AG20443 (cell line): Measurements from ENCODE around the gene NOTCH1.
"Not testable (repeated sequence)": the region's sequence is repeated elsewhere in the genome, so short reads cannot be mapped to it uniquely, and the experiment has no call there.

Experiments used
- DNase-seq: peaks from one replicate; pipeline ENCODE4 v3.0.0; 2012; ENCODE audit warnings: low spot score, mixed read lengths

NOTCH1 gene

DNA sequence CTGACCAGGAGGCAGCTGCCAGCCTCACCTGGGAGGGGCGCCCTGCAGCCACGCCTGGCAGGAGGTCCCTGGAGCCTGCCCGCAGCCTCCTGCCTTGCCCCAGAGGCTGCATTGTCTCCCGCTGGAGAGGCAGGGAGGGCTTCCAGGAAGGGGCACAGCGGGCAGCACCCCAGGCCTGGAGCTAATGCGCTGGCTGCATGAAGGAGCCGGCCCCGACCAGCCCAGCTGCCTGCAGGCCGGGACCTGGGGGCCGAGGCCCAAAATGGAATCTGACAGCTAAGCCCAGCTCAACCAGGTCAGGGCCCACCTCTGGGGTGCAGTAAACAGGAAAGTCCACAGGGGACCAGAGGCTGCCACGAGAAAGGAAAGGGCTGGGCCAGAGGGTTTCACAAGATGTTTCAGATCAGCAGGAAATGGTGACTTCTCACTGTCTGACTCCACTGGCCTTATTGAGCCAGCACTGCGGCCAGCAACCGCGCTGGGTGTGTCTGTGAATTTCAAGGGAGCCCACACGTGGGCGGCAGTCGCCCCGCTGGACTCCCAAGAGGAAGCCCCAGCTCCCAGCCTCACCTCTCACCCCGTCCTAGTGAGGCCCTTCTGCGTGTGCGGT, 18.6 kb upstream of the NOTCH1 start:
- DNase-seq, result peak; percentile 89

DNA sequence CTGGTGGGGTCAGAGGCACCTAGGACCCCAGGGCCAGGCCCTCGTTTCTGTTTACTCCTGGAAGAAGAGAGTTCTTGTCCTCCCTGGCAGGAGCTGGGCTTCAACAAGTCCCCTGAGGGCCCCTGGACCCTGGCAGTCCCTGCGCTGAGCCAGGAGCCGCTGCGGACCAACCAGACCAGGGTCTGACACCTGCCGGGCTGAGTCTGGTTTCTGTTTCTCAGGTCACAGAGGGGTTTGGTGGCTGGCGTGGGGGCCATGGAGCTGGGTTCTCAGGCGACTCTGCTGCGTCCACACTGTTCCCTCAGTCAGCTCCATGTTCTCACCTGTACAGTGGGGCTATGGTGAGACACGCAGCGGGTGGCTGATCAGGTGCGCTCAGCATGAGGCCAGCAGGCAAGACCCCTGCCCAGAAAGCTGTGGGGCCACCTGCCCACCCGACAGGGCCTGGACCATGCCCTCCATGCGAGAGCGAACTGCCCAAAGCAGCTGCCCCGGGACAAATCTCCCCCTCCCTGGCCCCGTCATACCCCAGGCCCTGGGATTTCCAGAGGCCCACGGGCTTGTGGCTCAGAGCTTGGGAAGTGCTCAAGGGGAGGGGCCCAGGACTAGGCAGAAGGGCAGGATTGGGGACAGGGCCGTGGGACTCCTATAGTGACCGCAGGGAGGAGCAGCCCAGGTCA, 17.9 kb upstream of the NOTCH1 start:
- no peak for DNase-seq

DNA sequence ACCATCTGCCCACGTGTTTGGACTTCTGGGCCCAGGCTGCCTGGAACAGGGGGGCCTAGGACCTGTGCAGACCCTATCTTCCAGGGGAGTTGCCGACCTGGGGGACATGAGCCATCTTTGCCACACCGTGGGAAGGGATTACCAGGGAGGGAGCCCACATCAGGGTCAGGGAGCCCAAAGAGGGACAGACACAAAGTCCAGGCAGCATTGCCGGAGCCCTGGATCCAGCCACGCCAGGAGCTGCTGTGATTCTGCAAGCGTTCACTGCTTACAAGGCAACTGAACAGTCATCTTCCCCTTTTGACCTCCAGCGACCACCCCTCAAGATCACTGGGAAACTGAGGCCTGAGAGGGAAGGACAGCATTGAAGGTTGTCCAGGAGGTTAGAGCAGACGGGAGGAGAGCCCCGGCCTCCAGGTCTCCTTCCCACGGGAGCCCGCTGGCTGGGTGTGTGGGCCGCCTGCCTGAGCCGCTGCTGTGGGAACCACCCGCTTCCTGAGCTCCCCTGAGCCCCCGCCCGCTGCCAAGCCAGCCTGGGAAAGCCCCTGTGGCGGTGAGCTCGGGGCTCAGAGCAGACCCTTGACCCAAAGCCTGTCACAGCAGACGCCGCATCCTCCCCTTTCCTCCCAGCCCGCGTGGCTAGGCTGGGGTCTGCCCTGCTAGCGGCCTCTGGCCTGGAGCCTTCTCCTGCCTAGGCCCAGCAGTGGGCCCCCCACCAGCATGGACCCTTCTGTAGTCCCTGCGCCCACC, 17.1 kb upstream of the NOTCH1 start:
- no peak for DNase-seq

DNA sequence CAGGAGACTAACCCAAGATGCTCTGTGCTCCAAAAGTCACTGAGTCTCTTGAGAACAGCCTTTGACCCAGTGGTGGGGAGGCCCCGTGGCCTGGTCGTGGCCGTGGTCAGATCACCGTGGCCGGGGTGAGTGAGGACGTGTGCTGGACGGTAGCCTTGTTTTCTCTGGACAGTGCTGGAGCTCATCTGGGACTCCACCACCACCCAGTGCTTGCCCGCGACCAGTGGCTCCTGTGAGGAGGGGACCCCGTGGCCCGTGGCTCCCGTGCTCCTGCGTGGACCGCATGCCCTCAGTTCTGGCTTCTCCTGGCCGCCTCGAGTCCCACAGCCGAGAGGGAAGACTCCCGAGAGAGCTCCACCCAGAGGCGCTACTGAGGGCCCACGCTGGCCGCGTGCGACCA, 15.9 kb upstream of the NOTCH1 start:
- no peak for DNase-seq

DNA sequence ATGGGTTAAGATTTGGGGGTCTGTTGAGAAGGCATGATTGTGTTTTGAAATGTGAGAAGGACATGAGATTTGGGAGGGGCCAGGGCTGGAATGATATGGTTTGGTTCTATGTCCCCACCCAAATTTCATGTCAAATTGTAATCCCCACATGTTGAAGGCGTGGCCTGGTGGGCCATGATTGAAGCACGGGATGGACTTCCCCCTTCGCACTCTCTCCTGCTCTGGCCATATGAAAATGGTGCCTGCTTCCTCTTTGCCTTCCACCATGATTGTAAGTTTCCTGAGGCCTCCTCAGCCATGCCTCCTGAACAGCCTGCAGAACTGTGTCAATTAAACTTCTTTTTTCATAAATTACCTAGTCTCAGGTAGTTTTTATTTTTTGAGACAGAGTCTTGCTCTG, 14.7 kb upstream of the NOTCH1 start:
- no peak for DNase-seq

DNA sequence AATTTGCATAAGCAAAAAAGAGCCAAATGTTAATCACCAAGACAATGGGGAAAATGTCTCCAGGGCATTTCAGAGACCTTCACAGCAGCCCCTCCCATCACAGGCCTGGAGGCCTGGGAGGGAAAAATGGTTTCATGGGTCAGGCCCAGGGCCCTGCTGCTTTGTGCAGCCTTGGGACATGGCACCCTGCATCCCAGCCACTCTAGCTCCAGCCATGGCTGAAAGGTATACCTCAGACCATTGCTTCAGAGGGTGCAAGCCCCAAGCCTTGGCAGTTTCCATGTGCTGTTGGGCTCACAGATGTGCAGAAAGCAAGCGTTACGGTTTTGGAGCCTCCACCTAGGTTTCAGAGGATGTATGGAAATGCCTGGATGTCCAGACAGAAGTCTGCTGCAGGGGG, 13.5 kb upstream of the NOTCH1 start:
- not testable (repeated sequence) for DNase-seq

DNA sequence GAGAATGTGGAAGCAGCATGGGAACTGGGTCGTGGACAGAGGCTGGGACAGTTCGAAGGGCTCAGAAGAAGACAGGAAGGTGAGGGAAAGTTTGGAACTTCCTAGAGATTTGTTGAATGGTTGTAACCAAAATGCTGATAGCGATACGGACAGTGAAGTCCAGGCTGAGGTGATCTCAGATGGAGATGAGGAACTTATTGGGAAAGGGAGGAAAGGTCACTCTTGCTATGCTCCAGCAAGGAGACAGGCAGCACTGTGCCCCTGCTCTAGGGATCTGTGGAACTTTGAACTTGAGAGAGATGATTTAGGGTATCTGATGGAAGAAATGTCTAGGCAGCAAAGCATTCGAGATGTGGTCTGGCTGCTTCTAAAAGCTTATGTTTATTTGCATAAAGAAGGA, 13.0 kb upstream of the NOTCH1 start:
- not testable (repeated sequence) for DNase-seq

DNA sequence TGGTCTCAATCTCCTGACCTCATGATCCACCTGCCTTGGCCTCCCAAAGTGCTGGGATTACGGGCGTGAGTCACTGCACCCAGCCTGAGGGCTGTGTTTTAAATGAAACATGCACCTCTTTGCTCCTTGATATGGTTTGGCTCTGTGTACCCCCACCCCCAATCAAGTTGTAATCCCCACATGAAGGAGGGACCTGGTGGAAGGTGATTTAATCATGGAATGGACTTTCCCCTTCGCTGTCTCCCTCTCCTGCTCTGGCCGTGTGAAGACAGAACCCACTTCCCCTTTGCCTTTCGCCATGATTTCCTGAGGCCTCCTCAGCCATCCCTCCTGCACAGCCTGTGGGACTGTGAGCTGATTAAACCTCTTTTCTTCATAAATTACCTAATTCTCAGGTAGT, 12.5 kb upstream of the NOTCH1 start:
- DNase-seq, result no peak

DNA sequence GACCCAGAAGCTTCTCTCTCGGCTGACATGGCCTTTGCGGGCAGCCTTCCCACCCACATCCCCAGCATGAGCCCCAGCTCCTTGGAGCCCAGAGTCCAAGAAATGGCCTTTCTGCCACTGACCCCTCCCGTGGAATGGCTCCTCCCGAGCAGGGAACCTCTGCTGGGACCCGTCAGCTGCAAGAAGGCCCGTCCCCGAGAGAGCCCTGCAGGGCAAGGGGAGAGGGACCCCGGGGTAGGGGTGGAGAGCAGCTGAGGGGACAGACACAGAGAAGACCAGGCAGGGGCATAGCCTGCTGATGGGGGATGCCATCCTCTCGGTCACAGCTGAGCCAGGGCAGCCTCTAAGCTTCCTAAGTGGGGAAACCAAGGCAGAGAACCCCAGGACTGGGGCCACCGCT, 11.2 kb upstream of the NOTCH1 start:
- DNase-seq, result no peak

DNA sequence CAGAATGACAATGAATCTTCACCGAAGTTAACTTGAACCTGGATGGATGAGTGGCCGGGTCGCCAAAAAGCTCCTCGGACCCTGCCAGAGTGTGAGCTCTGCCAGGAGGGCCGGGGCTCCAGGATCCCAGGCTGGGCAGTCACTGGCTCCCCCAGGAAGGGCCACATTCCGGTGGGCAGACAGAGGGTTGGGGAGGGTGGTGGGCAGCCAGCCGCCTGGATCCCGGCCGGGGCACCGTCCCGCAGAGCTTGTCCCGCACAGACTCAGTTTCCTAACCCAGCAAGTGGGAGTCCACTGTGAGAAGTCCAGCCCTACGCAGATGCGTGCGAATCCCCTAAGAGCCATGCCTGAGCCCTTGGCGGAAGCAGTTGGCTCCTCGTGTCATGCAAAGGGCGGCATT, 10.3 kb upstream of the NOTCH1 start:
- DNase-seq, result no peak

DNA sequence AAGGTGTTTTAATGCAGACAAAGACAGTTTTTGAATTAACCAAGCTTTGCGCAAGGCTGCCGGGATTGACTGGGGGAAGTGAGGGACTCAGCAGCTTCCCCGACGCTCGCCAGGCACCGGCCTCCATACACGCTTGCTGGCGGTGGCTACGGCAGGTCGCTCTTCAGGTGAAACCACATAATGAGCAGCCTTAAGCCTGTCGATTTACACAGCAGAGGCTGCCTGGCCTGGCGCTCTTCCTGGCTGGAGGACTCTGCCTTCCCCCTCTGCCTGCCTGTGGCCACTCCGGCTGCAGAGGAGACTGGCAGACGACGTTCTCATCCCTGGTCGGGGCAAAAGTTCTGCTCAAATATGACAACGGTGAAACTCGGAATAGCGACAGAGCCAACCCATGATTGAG, 9.0 kb upstream of the NOTCH1 start:
- no peak for DNase-seq

DNA sequence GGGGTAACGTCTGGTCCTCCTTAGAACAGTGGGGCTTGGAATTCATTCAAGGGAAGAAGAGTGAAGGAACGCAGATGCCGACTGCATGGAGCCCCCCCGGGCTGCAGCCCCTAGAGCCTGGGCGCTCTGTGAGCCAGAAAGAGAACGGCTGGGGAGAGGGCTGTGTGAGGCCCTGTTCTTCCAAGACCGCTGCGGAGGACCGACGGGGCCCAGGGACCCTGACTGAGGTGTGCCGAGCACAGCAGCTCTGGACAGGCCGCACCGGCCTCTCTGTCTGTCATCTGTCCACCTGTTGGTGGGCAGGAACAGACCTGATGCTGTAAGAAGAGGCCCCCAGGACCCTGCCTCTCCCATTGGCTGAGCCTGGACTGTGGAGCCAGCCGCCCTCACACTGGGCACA, 7.7 kb upstream of the NOTCH1 start:
- DNase-seq, result no peak

DNA sequence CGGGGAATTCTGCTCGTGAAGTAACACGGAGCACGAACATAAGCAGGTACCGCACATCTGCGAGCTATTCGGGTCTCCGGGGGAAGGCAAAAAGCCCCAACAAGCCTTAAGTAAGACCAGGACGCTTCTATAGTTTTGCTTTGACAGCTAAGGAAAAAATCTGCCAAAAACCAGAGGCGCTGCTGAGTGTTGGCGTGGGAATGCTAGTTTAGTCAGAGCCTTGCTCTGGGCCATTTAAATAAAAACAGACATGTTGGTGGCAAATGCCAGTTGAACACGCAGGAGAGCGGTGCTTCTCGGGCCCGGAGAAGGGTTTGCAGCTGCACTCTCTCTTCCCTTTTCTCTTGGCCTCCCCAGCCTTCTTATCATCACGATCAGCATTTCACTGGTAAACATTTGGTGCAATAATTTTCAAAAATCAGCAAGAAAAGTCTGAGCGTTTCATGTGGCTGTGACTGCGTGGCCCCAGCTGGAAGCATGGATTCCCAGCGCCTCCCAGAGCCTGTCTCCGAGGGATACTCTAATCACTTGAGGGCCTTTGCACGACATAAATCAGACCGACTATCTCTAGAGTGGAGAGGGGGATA, 6.4 kb upstream of the NOTCH1 start:
- DNase-seq, result peak; percentile 87

DNA sequence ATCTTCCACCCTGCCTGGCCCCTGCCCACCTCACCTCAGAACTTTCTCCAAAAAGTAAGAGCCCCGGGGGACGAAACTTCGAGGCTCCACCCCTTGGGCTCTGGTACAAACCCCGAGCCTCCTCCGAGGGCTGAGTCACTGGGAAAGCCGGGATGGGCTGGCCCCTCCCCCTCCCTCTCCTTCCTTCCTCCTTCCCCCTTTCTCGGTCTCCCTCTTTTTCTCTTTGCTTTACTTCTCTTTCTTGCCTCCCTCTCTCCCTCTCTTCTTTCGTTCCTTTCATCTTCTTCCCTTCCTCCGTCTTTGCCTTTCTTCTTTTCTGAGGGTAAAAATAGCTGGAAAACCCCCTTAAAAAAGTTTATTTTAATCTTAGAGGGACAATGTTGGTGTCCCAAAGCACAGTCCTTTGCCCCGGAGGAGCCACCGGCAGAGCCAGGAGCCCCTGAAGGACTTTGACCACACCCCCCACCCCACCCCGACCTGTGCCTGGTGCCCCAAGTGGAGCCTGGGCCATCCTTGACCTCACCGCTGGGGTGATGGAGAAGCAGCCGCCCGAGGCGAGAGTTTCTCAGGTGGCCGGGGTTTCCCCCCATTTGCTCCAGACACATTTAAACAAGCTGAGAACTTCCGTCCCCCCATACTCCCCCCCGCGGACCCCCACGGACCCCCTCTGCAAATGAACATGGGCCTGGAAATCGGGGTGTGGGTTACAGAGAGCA, 5.7 kb upstream of the NOTCH1 start:
- peak; percentile 92 for DNase-seq

DNA sequence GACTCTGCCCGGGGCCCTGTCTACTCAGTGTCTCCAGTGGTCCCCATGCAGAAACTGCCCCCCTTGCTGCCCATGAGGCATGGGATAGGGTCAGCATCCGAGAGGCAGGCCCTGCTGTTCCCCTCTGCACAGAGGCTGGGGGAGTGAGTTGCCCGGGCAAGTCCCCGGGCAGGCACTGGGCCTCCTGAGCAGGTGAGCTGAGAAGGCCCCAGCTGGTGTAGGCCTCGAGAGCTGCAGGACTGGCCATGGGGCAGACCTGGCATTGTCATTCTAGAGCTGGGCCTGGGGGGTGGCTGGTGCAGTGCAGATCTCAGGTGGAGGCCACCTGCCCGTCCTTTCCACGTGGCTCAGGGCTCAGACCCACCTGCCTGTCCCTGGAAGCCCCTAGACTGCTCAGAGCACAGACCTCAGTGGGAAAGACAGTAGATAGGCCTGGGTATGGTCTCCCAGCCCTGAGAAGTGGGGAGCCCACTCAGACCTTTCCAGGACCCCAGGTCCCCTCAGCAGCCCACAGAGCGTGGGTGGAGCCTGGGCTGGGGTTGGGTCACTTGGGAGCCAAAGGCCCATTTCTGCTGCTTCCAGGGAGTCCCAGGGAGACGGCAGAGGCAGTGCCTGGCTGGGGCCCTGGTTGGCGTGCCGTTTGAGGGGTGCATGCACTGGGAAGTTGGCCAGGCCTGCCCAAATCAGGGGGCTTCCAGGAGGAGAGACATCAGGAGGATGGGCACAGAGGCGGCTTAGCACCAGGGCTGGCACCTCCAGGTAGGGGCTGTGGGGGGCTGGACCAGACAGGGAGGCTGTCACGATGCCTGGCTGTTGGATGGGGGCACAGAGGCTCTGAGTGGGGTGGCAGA, 4.8 kb upstream of the NOTCH1 start:
- DNase-seq, result no peak

DNA sequence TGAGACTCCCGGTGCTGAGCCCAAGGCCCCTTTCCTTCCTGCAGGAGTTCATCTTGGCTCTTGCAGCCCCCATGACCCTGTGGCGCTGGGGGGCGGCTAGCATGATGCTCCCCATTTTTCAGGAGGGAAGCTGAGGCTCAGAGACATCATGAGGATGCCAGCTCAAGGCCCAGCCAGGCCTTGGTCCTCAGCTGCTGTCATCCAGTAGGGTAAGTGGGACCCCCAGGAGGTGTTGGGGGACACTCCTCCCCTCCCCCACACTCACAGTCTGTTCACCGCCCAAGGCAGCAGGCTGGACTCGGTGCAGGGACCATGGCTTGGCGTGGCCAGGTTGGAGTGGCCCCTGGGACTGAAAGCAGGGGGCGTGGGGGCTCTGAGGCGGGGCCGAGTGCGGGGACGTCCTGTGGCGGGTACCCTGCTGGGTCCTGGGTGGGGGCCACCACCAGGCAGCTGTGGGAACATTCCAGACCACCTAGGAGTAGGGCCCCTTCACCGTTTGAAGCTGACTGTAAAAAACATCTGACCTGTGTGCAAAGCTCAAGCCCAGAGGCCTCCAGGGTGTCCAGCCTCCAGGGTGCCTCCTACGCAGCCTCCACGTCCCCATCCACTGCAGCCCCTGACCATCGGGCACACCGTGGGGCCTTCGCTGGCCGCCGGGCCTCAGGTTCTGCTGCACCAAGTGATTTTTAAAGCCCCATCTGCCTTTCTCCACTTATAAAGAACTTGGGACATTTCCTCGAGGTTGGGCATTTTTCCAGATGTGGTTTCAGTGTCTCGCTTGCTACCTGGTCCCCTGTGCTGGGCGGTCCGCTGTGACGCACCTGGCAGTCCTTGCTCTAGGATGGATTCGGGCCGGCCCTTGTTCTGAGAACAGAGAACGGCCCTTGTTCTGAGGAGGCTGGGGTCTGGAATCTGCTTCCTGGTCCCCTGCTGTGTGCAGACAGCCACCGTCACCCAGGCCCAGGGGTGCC, 3.4 kb upstream of the NOTCH1 start:
- DNase-seq, result no peak

DNA sequence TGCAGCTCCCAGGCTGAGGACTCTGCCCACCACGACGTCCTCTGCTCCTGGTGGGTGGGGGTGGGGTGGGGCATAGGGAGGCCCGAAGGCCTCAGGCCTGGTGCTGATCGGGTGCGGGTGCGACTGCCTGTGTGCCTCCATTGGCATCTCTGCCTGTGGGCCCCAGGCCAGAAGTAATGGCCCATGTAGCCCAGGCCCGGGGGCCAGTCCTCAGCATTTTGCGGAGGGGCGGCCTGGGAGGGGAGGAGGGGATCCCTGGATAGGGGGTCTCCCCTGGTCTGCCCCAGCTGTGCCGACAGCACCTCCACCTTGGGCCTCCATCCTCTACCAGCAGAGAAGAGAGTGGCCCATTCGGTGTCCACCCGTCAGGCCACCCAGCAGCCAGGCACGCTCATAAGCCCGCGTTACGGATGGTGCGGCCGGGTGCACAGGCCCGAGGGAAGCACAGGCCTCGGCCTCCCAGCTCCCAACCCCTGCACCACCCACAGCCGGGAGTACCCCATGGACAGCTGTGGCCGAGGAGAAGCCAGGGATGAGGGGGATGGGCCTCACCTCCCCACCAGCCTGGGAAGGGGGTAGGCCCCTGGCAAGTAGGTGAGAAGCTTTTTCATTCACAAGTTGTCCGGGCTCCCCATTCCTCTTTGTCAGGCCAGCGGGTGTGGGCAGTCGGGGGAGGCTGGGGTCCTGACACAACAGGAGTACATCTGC, 1.8 kb upstream of the NOTCH1 start:
- no peak for DNase-seq

DNA sequence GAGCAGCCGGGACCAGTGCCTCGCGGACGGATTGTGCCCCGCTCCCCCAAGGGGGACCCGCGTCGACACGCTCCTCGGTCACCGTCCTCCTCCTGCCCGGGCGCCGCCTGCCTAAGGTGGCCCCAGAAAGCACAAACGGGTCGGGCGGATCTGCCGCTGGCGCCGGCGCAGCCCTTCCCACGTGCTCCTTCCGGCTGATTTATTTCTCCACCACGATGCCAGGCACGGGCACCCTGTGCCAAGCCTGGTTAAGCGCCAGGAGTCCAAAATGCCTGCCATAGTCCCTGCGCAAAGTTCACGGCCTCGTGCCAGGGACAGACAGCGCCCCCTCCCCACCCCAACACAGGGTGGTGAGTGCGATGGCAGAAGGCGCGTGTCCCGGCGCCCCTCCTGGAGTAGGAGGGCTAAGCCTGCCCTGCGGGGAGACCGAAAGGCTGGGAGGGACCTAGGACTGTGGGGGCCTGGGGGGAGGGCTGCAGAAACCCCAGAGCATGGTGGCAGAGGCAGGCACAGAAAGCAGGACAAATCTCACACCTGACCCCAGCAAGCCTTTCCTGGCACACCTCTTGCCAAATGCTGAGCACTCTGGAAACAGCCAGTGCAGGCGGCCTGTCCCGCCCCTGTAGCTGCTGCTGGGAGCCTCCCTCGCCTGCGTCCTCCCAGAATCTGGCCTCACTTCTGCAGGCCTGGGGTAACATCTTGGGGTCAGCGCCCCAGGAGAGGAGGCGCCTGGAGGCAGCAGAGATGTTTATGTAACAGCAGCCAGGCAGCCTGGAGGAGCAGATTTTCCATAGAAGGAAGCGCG, 1.1 kb upstream of the NOTCH1 start:
- DNase-seq, result peak; percentile 41

DNA sequence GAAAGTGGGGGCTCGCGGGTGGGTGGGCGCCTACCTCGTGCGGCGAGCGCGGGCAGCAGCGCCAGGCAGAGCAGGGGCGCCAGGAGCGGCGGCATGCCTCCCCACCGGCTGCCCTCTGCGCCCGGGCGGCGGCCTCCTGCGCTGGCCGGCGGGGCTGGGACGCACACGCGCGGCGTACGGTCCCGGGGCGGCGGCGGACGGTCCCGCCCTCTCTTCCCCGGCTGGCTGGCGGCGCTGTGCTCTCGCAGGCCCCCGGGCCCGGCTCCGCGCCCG, 220 bp downstream of the NOTCH1 start:
- no peak for DNase-seq
